ENCODE results near the gene SYF2.
"Not testable (repeated sequence)": the region's sequence is repeated elsewhere in the genome, so short reads cannot be mapped to it uniquely, and the experiment has no call there.

The SYF2 gene

GRCh38 chr1:25192154-25192553 lies 40.1 kb downstream of the SYF2 start:
- TF ChIP-seq CTCF (IDR thresholded peaks at IDR 0.05; ENCODE audit: insufficient read depth, missing control alignments): no peak
- FAIRE-seq: no peak
- DNase-seq (ENCODE audit: insufficient read length, low spot score): no peak

GRCh38 chr1:25190260-25190659 lies 42.0 kb downstream of the SYF2 start:
- no peak for TF ChIP-seq CTCF (IDR thresholded peaks at IDR 0.05; ENCODE audit: insufficient read depth, missing control alignments)
- DNase-seq (ENCODE audit: insufficient read length, low spot score) (no peak), FAIRE-seq (no peak)

DNA sequence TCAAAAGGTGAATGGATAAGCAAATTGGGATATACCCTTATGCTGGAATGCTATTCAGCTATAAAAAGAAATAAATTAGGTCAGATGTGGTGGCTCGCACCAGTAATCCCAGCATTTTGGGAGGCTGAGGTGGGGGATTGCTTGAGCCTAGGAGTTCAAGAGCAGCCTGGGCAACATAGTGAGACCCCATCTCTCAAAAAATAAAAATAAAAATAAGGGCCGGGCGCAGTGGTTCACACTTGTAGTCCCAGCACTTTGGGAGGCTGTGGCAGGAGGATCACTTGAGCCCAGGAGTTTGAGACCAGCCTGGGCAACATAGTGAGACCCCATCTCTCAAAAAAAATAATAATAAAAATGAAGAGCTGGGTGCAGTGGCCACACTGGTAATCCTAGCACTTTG lies 44.4 kb downstream of the SYF2 start:
- DNase-seq (ENCODE audit: insufficient read length, low spot score); FAIRE-seq: not testable (repeated sequence)

GRCh38 chr1:25187077-25187476 lies 45.2 kb downstream of the SYF2 start:
- no peak for TF ChIP-seq CTCF (IDR thresholded peaks at IDR 0.05; ENCODE audit: insufficient read depth, missing control alignments)
- no peak for DNase-seq (ENCODE audit: insufficient read length, low spot score)
- no peak for FAIRE-seq

GRCh38 chr1:25186161-25187007 lies 45.9 kb downstream of the SYF2 start:
- FAIRE-seq (no peak), DNase-seq (ENCODE audit: insufficient read length, low spot score) (no peak)
- TF ChIP-seq CTCF (IDR thresholded peaks at IDR 0.05; ENCODE audit: insufficient read depth, missing control alignments): no peak

DNA sequence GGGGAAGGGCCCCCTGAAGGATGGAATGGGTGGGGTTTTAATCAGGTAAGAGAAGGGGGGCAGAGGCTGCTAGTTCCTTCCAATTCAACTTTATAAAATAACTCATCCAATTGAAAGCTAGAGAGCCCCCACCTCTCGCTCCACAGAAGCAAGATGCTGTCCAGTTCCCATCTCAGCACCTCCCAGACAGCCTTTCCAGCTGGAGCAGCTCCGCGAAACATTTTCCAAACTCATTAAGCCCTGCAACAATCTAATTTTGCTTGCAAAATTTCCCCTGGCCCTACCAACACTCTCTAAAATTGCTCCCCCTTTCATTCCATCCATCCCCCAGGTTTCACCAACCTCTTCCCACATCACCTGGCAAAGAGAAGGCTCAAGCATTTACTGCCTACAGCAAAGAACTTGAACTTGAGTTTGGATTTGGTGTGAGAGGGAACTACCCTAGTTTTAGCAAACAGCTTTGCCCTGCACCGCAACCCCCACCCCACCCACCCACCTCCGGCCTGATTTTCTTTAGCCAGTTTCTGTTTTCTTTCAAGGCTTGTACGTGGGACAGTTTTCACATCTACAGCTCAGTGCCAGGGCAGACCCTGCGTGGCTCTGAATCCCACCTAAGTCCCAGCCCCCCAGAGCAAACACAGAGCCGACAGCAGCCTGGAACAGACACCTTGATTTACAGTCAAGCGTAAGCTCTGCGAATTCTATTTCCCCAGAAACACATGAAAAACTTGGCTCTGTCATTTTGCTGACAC lies 46.7 kb downstream of the SYF2 start:
- no peak for DNase-seq (ENCODE audit: insufficient read length, low spot score)
- no peak for TF ChIP-seq CTCF (IDR thresholded peaks at IDR 0.05; ENCODE audit: insufficient read depth, missing control alignments)
- FAIRE-seq: no peak

DNA sequence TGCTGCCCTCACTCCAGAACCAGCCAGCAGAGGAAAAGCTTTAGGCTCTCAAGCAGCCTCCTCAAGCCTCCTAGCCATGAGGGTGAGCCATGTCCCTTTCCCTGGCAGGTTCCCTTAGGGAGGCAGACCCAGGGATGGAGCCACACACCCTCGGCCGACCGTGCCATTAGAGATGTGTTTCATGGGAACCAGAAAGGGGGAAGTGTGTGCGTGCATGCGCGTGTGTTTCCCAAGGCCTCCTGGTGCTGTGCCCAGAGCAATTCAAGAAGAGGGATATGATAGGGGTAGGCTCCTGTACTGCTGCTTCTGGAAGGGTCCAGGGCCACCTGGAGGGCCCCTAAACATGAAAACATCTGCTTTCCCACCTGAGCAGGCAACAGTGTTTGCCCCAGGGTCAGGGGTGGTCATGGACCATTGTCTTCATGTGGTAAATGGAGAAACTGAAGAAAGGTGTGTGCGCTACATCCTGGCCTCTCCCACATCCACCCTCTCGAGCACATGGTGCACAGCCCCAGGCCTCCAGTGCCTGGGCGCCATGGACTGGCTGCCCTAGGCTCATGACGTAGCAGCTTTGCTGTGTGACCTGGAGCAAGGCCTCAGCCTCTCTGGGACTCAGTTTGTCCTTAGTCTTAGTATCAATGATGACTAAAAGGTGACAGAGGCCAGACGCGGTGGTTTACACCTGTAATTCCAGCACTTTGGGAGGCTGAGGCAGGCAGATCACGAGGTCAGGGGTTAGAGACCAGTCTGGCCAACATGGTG lies 48.1 kb downstream of the SYF2 start:
- DNase-seq (ENCODE audit: insufficient read length, low spot score): no peak

More for the DNA sequence above, 48.1 kb downstream of the SYF2 start:
- no peak for FAIRE-seq
- no peak for TF ChIP-seq CTCF (IDR thresholded peaks at IDR 0.05; ENCODE audit: insufficient read depth, missing control alignments)

Data from D721Med (cell line).